ENCODE results near the gene MLH3.

GRCh38 chr14:75025876-75026275, 25.4 kb downstream of the MLH3 start:
- no peak for TF ChIP-seq EZH2 (IDR thresholded peaks at IDR 0.05; ENCODE audit: borderline replicate concordance, low read depth, low read length, severe bottlenecking)
- TF ChIP-seq, protein P1, sequence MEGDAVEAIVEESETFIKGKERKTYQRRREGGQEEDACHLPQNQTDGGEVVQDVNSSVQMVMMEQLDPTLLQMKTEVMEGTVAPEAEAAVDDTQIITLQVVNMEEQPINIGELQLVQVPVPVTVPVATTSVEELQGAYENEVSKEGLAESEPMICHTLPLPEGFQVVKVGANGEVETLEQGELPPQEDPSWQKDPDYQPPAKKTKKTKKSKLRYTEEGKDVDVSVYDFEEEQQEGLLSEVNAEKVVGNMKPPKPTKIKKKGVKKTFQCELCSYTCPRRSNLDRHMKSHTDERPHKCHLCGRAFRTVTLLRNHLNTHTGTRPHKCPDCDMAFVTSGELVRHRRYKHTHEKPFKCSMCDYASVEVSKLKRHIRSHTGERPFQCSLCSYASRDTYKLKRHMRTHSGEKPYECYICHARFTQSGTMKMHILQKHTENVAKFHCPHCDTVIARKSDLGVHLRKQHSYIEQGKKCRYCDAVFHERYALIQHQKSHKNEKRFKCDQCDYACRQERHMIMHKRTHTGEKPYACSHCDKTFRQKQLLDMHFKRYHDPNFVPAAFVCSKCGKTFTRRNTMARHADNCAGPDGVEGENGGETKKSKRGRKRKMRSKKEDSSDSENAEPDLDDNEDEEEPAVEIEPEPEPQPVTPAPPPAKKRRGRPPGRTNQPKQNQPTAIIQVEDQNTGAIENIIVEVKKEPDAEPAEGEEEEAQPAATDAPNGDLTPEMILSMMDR (IDR thresholded peaks at IDR 0.05; ENCODE audit: borderline replicate concordance, extremely low read depth, low read length, poor library complexity, severe bottlenecking), result no peak
